GM18520 (cell line): ENCODE data around the gene BABAM1.
"Not testable (repeated sequence)": the region's sequence is repeated elsewhere in the genome, so short reads cannot be mapped to it uniquely, and the experiment has no call there.

Experiments used
- ATAC-seq: cut with Tn5 transposase; IDR thresholded peaks from one replicate; pipeline ENCODE4 v1.9.1; 2021; ENCODE audit not compliant: unreplicated experiment

Gene BABAM1

GRCh38 chr19:17268754-17269153 is 1.5 kb downstream of the BABAM1 start:
- no peak for ATAC-seq

GRCh38 chr19:17274892-17275291 is 7.6 kb downstream of the BABAM1 start:
- ATAC-seq, result not testable (repeated sequence)

GRCh38 chr19:17275441-17276175 is 8.4 kb downstream of the BABAM1 start:
- no peak for ATAC-seq

GRCh38 chr19:17279436-17279835 is 12.2 kb downstream of the BABAM1 start:
- ATAC-seq, result no peak

DNA sequence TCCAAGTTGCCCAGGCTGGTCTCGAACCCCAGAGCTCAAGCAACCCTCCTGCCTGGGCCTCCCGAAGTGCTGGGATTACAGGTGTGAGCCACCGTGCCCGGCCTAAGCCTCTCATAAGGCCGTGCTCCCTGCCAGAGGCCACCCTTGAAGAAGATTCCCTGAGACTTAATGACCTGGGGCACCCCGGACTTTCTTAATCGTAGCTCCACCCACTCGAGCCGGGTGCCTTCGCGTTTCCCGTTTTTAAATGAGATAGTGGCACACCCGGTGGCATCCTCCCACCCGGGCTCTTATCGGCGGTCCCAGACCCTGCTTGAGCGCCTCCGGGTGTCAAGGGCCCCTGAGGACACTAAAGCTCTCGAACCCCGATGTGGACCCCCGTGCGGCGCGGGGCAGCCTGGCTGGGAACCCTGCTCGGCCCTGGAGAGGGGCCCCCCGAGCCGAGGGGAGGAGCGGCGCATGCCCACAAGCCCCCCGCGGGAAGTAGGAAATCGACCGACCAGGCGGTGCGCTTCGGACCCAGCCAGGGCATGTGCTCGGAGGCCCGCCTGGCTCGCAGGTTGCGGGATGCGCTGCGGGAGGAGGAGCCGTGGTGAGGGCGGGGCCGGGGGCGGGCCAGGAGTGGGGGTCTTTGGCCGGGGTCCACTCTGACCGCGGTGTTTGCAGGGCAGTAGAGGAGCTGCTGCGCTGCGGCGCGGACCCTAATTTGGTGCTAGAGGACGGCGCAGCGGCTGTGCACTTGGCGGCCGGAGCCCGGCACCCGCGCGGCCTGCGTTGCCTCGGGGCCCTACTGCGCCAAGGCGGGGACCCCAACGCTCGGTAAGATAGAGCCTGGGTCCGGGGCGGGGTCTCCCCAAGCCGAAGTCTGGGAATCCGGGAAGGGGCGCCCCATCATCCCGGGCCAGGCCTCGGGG is 14.4 kb downstream of the BABAM1 start, which contains the start of gene ANKLE1:
Gene ANKLE1, plus strand, starts transcription at position 511 of the 914 bp plus-strand sequence. Its CDS starts 20 bp downstream, at position 531.
- no peak for ATAC-seq

DNA sequence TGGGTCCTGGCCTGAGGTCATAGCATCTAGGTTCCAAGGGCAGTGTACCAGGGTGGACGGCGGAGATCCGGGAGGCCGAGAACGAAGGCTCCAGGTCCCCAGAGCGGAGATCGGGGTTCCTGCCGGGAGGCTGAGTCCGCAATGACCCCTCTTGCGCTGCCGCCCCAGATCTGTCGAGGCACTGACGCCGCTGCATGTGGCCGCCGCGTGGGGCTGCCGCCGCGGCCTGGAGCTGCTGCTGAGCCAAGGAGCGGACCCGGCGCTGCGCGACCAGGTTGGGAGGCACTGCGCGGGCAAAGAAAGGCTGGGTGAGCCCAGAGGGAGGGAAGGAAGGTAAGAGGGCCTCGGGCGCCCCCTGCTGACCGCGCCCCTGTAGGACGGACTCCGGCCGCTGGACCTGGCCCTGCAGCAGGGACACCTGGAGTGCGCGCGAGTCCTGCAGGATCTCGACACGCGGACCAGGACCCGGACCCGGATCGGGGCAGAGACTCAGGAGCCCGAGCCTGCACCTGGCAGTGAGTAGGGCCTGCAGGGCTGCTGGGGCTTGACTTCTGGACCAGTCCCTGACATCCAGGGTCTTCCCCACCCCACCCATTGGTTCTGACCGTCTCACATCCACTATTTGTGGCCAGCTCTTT is 15.4 kb downstream of the BABAM1 start:
- no peak for ATAC-seq

GRCh38 chr19:17283504-17283996 is 16.3 kb downstream of the BABAM1 start:
- ATAC-seq, result no peak

DNA sequence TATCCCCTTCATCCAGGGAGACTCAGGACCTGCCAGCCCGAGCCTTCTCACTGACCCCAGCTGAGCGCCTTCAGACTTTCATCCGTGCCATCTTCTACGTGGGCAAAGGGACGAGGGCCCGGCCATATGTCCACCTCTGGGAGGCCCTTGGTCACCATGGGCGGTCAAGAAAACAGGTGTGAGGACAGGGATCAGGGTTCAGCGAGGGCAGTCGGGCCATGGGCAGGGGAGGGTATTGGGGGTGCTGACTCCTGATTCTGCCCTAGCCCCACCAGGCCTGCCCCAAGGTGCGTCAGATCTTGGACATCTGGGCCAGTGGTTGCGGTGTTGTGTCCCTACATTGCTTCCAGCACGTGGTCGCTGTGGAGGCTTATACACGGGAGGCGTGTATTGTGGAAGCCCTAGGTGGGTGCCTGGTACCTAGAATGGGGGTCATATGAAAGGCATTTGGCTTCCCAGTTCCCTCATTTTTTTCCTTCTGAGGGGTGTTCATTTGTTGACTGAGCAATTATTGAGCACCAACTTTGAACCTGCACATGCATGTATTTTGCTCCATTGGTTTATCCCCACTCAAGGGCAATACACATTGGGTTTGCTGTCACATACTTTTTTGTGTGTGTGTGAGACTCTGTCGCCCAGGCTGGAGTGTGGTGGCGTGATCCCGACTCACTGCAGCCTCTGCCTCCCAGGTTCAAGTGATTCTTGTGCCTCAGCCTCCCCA is 18.3 kb downstream of the BABAM1 start:
- ATAC-seq, result no peak

- no peak for ATAC-seq
Measured at GRCh38 chr19:17286263-17286662, 19.0 kb downstream of the BABAM1 start.

GRCh38 chr19:17286752-17287151 is 19.5 kb downstream of the BABAM1 start:
- no peak for ATAC-seq

GRCh38 chr19:17289489-17289888 is 22.2 kb downstream of the BABAM1 start:
- no peak for ATAC-seq

DNA sequence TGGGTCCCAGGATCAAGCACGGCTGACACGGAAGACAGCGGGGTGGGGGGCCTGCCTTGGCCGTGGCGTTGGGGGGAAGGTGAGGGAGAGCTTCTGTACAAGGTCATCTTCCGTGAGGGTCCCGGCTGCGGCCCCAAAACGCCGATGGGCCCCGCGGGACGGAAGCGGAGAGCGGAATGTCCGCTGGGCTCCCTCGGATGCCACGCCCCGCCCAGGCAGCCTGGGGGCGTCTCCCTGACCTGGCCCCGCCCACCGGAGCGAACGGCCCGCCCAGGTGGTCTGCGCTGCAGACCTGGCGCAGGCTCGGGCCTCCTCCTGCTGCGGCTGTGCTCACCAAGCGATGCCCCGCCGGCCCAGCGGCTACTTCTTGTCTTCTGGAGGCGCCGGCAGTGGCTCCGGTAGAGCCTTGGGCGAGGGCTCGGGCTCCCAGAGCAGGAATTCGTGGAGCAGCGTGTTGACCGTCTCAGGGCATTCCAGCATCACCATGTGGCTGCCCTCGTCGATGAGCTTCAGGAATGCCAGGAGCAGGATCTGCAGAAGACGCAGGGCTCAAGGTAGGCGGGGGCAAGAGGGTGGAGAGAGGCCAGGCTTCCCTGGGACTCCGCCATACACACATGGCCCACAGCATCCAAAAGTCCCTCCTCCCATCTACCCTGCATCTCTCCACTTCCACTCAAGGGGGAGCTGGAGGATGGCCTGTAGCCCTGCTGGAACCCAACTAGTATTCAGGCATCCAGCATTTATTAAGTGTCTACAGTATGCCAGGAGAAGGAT is 25.2 kb downstream of the BABAM1 start:
- ATAC-seq, result peak; percentile 63

DNA sequence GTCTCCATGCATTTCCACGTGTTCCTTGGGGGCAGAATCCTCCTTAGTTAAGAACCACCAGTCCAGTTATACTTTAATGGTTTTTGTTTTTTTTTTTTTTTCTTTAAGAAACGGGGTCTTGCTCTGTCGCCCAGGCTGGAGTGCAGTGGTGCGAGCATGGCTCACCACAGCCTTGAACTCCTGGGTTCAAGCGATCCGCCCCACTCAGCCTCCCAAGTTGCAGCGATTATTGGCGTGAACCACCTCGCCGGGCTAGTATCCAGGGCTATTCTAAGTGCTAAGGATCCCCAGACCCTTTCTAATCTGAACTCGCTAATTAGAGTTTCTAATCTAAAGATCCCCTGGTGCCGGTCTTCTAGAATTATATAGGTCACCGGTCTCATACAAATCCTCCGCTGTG is 26.4 kb downstream of the BABAM1 start:
- ATAC-seq, result no peak

DNA sequence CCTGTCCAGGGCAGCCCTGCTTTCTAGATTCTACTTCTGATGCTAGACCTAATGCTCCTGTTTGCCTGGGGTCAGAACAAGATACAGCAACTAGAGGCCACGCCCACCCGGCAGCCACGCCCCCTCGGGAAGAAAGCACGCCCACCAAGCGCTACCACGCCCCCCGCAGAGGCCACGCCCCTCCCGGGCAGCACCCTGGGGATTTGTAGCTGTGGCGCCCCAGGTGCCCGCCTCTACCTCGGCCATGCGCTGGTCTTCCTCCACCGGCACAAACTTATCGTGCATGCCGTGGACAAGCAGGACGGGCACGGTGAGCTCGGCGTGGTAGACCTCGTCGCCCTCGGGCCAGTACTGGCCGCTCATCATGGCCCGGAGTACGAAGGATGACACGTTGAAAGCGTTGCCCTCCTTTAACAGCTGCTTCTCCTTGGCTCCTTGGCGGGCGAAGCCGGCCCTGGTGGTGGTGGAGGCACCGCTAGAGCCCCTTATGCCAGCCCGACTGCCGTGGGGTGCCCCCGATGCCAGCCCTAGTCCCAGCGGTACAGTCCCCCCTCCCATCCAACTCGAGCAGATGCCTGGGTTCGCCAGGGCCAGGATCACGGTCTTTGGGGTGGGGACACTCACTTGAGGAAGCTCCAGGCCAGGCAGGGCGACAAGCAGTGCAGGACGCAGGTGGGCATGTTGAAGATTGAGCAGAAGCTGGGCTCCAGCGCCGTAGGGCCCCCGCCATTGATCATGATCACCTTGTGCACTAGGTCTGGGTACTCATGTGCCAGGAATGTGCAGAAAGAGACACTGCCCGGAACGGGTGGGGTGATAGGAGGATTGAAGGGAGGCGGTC is 27.0 kb downstream of the BABAM1 start:
- ATAC-seq, result no peak

GRCh38 chr19:17295551-17295950 is 28.3 kb downstream of the BABAM1 start:
- ATAC-seq, result not testable (repeated sequence)

DNA sequence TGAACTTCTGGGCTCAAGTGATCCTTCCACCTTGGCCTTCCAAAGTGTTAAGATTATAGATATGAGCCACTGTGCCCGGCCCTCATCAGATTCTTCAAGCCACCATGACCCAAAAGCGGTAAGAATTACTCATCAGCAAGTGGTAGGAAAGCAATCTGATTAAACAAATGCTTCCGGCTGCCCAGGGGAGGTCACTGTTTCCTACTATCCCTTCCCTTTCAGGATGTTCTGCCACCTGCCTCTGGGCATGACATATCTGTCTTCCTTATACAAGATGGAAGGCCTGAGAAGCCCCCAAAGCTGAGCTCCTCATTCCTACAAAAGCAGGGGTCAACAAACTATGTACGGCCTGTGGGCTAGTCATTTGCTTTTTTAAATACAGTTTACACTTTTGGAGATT is 29.0 kb downstream of the BABAM1 start:
- ATAC-seq, result no peak

DNA sequence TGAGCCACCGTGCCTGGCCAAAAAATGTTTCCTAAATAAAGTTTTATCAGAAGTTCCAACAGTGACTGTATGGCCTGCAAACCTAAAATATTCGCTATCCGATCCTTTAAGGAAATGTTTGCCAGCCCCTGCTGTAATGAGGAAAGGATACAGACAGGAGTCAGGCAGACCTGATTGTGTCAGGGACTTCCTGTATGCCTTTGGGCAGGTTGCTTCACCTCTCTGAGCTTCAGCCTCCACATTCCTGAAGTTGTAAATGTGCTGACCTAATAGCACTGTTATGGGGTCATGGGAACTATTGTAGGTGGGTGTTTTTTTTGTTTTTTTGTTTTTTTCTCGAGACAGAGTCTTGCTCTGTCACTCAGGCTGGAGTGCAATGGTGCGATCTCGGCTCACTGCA is 29.7 kb downstream of the BABAM1 start:
- ATAC-seq, result no peak

DNA sequence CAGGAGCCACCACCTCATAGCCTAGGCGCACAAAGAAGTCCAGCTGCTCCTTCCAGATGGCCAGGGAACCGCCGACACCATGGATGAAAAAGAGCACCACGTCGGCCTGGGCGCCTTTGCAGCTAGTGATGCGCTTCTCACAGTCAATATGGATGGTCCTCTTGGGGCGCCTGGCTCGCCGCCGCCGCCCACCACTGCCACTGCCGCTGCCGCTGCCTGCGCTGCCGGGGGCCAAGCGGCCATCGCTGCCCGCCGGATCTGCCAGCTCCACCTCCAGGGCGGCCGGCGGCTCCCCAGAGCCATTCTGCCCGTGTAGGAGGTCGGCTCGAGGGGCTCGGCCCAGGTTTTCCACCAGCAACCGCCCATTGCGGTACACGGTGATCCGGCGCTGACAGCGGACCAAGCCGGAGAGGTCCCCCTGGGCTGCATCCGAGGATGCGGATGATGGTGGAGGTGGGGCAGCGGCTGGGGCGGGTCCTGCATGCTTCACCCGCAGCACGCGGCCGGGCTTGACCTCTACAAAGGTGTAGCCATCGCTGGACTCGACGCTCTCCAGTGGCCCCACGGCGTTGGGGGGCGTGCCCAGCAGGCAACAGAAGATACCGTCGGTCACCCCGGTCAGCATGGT is 33.9 kb downstream of the BABAM1 start:
- no peak for ATAC-seq
